HCEC 1CT (cell line): Measurements from ENCODE around the gene CIT.
A peak's percentile ranks its signal among the peaks of the same experiment; 100 is the strongest.
"Not testable (repeated sequence)": the region's sequence is repeated elsewhere in the genome, so short reads cannot be mapped to it uniquely, and the experiment has no call there.

Source experiments
- DNase-seq: peaks from one replicate; pipeline ENCODE4 v3.0.0-alpha.2; 2017

Gene CIT

DNA sequence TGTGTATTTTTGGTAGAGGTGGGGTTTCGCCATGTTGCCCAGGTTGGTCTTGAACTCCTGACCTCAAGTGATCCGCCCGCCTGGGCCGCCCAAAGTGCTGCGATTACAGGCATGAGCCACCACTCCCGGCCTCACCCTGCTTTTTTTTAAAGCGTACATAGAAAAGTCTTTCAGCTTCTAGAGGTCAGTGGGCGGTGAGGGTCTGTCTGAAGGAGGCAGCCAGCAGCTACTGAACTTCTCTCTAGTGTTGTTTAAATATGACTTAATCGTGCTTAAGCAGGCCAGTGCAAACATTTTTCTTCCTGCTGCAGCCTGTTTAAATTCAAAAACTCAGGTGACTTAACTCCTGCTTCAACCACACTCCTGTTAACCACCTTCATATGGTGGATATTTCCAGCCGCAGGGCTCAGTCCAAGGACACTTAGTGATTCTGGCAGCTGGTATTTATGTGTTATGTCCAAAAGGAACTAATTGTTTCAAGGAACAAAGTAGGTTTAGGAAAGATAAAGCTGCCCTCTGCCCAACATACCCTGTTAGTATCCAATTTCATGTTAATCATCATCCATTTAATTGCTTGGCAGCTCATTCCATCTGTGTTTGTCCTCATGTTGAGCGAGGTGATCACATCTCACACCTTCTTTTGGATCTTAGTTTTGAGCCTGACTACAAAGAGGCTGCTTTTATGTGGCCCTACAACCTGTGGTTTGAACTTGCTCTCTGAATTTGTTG, 207.2 kb downstream of the CIT start:
- no peak for DNase-seq

GRCh38 chr12:119668324-119668841, 208.7 kb downstream of the CIT start:
- no peak for DNase-seq

DNA sequence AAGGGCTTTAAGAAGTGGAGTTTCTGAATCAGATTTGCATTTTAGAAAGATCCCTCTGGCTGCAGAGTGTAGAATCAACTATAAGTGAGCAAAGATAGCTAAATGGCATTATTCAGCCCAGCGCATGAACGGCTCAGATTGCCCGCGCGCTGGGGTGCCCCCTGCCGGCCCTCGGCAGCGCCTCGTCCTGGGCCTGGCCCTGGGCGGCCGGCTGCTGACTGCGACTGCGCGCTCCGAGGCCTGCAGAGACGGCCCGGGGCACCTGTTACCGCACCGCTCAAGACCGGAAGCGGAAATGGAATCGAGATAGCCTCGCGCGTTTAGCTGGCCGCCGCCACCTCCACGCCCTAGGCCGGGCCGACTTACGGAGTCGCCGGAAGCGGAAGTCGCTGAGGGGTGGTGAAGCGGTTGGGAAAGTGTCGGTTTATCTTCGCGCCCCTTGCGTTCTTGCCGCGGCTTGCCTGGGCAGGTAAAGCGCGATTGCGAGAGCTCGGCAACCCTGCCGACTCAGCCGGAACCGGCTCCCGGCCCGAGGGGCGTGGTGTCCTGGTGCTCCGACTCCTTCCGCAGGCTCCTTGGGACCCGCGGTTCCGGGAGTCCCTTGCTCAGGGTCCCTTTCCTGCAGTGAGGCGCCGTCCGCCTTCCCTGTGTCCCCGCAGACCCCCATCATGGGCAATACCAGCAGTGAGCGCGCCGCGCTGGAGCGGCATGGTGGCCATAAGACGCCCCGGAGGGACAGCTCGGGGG, 209.4 kb downstream of the CIT start, which contains the start of gene PRKAB1:
Gene PRKAB1, plus strand, starts transcription at position 557 of the 747 bp plus-strand sequence. Its CDS starts 112 bp downstream, at position 669.
- peak; percentile 98 for DNase-seq

- no peak for DNase-seq
Measured at GRCh38 chr12:119666900-119667576, 210.1 kb downstream of the CIT start.

GRCh38 chr12:119666226-119666795, 210.8 kb downstream of the CIT start:
- DNase-seq: no peak

DNA sequence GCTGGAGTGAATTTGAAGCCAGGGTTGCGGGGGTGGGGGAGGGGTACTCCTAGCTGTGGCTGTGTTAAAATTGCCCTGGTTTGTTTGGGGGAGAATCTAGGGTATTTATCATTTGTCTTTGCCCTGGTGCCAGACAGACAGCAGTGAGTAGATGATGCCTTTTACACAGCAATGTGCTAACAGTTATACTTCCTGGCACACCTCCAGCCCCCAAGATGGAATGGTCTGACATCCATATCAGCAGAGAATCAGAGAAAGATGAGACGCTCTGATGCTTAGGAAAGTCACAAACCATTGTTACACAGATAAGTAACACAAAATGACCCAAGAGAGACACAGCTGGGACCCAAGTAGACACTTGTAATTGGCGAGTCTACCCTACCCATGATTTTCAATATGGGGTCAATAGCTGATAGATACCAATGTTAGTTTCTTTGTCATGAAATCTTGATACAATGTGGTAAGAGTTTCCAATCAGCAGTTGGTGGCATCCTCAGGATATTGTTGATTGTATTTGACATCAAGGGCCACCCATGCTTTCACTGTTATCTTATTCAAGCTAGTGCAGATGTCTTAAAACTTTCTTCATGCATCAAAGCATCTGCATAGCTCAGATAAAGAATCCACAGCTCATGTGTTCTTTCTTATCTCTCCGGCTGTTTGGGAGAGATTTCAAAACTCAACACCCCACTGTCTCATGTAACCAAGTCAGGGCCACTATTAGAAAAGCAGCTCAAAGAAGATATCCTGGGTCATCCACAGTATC, 211.8 kb downstream of the CIT start:
- DNase-seq: no peak

DNA sequence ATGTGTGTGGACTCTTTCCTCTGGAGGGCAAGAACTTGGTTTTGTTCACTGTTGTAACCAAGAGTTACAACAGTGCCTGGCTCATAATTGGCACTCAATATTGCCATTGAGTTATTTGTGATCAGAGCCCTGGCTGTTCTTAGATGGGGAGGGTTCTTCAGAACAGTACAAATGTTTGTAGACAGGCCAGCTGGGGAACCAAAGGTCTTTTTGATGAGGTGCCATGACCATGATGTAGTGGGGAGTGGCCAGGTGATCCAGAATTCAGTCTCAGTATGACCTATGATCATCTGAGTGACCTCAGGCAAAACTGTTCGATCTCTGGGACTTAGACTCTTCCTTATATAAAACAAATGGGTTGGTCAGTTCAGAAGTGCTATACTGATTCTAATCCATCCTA, 212.5 kb downstream of the CIT start:
- DNase-seq: no peak

- DNase-seq: no peak
Measured at GRCh38 chr12:119661882-119662281, 215.2 kb downstream of the CIT start.

- no peak for DNase-seq
Measured at GRCh38 chr12:119660076-119660475, 217.0 kb downstream of the CIT start.

GRCh38 chr12:119659289-119659897, 217.7 kb downstream of the CIT start:
- peak; percentile 5 for DNase-seq

GRCh38 chr12:119658166-119658565, 219.0 kb downstream of the CIT start:
- not testable (repeated sequence) for DNase-seq

- not testable (repeated sequence) for DNase-seq
Measured at GRCh38 chr12:119657001-119657400, 220.1 kb downstream of the CIT start.

GRCh38 chr12:119652665-119653064, 224.5 kb downstream of the CIT start:
- DNase-seq: no peak

GRCh38 chr12:119649202-119649808, 227.8 kb downstream of the CIT start:
- peak; percentile 15 for DNase-seq

DNA sequence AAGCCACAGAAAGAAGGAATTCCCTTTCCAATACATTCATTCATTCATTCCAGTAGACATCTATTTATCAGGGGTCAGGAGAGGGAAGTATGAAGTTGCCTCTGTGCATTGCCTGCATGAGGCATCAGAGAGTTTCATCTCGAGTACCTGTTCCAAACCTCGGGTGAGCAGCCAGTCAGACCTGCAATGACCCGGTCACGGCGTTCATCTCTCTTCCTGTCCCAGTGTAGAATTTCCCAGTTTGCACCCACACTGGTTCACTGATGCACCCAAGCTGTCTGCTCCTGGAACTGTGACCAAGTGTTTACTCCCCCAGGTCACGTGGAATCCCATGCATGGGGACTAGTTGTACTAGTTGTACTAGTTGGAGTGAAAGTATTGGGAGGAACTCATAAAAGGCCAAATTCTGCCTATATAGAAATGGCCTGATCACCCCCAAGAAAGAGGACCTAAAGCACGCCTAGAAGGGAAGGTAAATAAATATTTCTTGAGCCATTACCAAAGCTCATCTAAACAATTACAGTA, 231.5 kb downstream of the CIT start:
- no peak for DNase-seq

- DNase-seq: no peak
Measured at GRCh38 chr12:119644930-119645329, 232.2 kb downstream of the CIT start.

DNA sequence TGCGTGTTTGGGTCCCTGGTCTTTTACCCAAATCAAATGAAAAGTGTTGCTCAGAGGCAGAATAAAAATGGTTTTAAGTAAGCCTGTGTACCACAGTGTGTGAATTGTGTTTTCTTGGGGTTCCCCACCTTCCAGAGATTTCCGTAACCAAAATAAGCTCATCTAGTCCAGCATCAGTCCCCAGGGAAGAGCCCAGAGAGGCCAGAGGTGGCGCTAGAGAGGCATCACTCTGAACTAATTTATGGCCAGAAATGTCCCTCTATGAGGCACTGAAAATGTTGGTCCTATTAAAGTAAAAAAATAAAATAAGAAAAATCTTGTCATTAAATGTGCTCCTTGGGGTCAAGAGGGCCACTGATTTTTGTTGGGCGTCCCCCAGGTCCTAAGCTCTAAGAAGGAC, 234.1 kb downstream of the CIT start:
- DNase-seq: no peak
